Kidney capillary endothelial cell (primary cell): Measurements from ENCODE around the gene CD200R1L.
"Not testable (repeated sequence)": the region's sequence is repeated elsewhere in the genome, so short reads cannot be mapped to it uniquely, and the experiment has no call there.

ENCODE experiments used
- DNase-seq: peaks from one replicate; pipeline ENCODE4 v3.0.0-alpha.2; 2018; ENCODE audit warnings: low spot score

Gene CD200R1L, protein sequence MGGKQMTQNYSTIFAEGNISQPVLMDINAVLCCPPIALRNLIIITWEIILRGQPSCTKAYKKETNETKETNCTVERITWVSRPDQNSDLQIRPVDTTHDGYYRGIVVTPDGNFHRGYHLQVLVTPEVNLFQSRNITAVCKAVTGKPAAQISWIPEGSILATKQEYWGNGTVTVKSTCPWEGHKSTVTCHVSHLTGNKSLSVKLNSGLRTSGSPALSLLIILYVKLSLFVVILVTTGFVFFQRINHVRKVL

DNA sequence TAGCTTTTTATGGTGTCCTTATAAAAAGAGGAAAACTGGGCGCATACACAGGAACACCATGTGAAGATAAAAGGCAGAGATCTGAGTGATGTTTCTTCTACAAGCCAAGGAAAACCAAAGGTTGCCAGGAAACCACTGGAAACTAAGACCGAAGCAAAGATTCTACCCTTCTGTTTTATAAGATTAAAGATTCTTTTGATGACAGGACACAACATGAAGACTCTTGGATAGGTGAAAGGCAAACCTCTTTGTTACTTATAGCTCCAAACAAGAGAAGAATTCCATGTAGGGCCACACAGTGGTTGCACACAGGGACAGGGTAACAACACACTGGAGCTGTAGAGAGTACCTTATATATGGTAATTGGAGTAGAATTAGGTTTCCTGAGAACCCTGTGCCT is at the start of gene CD200R1L:
Gene CD200R1L (minus strand): TSS at position 101 of the 400 bp plus-strand sequence. CDS start 17,497 bp downstream, outside the sequence.
- no peak for DNase-seq

GRCh38 chr3:112894258-112894657 is 47.6 kb upstream of the CD200R1L start:
- no peak for DNase-seq

GRCh38 chr3:112889357-112889756 is 42.7 kb upstream of the CD200R1L start:
- DNase-seq: no peak

DNA sequence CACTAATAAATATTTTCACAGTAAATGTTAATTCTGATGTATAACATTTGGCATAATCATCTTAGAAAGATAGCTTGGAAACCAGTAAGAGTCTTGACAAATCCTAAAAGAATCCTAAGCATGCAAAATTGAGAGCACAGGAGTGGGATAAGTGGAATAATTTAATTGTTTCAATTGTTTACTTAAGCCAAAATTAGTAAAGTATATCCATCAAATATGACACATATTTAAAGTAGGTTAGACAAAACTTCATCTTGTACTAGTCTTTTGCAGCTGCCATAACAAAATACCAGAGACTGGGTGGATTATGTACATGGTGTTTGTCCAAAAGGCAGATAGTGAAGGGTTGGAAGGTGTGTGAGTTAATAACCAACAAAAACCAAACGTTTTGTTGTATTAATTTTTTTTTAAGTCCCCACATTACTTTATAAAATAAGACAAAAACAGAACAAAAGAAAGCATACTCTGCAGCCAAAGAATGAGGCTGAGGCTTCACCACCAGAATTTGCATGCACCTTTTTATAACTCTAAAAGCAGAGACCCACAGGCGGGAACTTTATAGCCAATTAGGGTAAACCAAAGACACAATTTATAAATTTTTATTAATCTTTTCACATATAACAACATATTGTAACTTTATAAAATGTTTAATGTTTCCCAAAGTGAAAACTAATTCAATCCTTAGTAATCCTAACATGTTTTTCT is 41.9 kb upstream of the CD200R1L start:
- no peak for DNase-seq

DNA sequence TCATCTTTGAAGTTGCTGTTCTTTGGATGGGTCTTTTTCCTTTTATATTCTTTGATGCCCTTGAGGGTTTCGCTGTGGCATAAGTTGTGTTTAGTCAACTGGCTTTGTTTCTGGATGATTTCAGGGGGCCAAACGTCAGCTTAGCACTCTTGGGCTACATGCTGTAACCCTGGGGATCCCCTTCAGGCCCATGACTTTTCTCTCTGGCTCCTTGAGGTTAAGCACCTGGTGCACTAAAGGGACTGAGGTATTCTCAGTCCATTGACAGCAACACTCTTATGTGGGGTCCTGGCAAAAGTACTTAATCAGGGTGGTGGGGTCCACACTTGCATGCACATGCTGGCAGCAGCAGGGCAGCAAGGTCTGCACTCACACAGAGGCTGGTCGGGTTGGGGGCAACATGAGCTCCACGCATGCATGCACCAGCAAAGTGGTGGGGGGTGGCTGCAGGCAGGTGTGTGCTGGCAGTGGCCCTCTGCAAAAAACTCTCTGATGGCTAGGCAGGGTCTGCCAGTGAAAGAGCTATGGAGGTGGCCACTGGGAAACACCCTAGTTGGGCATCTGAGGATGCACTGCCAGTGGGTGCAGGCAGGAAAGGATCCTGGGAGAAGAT is 38.1 kb upstream of the CD200R1L start:
- no peak for DNase-seq

- no peak for DNase-seq
Observed at GRCh38 chr3:112881891-112882290, 35.2 kb upstream of the CD200R1L start.

DNA sequence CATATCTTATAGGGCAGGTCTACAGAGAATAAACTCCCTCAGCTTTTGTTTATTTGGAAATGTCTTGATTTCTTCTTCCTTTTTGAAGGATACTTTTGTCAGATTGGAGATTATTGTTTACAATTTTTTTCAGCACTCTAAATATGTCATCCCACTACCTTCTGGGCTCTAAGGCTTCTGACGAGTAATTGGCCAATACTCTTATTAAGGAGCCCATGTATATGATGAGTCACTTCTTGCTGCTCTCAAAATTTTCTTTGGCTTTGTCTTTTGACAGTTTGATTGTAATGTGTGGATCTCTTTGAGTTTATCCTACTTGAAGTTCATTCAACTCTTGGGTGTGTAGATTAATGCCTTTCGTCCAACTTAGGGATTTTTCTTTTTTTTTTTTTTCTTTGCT is 28.9 kb upstream of the CD200R1L start:
- DNase-seq: no peak

- no peak for DNase-seq
Observed at GRCh38 chr3:112874725-112875124, 28.1 kb upstream of the CD200R1L start.

DNA sequence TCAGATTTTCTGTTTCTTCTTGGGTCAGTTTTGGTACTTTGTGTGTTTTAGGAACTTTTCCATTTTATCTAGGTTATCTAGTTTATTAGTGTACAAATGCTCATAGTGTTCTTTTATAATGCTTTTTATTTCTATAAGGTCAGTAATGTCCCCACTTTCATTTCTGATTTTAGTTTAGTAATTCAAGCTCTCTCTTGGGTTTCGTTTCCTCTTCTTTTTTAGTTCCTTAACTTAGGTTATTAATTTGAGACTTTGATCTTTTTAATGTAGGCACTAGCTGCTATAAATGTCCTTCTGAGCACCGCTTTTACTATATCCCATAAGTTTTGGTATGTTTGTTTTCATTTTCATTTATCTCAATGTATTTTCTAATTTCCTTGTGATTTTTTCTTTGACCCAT is 27.0 kb upstream of the CD200R1L start:
- DNase-seq: no peak

- no peak for DNase-seq
Observed at GRCh38 chr3:112871735-112872134, 25.1 kb upstream of the CD200R1L start.

DNA sequence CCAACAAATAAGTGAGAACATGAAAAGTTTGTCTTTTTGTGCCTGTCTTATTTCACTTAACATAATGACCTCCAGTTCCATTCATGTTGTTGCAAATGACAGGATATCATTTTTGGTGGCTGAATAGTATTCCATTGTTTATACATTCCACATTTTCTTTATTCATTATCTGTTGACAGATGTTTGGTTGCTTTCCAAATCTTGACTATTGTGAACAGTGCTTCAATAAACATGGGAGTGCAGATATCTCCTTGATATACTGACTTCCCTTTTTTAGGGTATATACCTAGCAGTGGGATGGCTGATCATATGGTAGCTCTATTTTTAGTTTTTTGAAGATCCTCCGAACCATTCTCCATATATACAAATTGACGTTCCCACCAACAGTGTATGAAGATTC is 19.1 kb upstream of the CD200R1L start:
- DNase-seq: no peak

- no peak for DNase-seq
Observed at GRCh38 chr3:112860898-112861297, 14.2 kb upstream of the CD200R1L start.

- DNase-seq: no peak
Observed at GRCh38 chr3:112858410-112859069, 11.9 kb upstream of the CD200R1L start.

DNA sequence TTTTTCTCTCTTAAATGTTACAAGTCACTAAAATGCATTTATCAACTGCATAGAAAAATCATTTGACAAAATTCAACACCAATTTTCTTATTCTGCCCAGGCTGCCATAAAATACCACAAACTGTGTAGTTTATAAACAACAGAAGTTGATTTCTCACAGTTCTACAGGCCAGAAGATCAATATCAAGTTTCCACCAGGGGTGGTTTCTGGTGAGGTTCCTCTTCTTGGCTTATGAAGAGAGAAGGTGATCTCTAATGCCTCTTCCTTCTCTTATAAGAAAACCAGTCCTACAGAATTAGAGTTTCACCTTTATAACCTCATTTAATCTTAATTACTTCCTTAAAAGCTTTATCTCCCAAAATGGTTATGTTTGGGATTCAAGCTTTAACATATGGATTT is 10.9 kb upstream of the CD200R1L start:
- DNase-seq: no peak

DNA sequence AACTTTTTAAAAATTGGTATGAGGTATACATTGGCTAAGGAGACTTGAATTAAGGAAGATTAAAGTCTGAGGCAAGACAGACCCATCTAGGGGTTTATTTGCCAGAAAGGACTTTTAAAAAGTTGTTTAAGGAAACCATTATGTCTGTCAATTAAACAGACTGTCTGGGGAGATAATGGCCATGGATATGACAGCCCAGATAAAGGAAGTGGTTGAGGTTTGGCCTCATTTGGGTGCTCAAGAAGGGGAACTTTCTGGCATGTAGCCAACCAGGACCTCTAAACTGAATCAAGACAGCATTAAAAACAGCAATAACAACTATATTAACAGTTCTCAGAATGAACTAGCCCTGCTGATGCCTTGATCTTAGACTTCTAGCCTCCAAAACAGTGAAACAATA is 9.9 kb upstream of the CD200R1L start:
- DNase-seq: no peak

DNA sequence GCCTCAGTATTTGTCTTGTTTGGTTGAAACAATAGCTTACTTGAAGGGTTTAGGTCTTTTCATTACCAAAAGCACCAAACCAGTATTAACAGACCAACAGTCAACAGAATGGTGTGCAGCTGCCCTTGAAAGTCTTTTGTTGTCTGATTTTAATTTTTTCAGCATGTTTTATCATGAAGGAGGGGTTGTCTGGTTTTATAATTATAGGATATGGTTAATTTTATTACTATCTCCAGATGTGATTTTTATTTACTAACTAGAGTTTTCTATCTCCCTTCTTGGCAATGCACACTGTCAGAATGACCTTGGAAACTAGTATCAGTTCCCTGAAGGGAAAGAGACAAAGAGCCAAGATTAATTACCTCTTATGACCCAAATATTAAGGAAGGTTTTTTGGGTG is 9.2 kb upstream of the CD200R1L start:
- no peak for DNase-seq

DNA sequence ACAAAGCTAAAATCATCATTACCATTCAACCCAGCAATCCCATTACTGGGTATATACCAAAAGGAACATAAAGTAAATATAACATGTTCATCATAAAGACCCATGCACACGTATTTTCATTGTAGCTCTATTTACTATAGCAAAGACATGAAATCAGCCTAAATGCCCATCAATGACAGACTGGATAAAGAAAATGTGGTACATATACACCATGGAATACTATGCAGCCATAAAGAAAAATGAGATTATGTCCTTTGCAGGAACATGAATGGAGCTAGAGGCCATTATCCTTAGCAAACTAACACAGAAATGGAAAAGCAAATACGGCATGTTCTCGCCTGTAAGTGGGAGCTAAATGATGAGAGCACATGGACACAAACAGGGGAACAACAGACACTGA is 8.4 kb upstream of the CD200R1L start:
- DNase-seq: not testable (repeated sequence)

GRCh38 chr3:112848196-112848595 is 1.5 kb upstream of the CD200R1L start:
- no peak for DNase-seq

DNA sequence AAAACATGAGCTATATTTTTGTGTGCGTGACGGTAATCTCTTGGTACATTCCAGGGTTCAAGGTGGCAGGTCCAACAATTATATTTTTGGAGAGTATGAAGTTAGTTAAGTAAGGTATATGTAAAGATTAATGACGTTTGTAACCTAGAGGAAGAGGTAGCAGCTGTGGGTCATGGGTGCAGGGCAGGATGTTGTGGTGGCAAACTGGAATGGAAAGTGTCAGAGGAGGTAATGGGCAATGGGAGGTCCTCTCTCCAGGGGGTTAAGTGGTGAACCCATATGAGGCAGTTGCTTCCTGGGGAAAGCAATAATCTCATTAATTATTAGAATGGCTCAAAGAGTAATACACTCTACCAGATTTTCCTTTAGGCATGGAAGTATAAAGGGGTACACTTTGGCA is 1.0 kb upstream of the CD200R1L start:
- DNase-seq: no peak

DNA sequence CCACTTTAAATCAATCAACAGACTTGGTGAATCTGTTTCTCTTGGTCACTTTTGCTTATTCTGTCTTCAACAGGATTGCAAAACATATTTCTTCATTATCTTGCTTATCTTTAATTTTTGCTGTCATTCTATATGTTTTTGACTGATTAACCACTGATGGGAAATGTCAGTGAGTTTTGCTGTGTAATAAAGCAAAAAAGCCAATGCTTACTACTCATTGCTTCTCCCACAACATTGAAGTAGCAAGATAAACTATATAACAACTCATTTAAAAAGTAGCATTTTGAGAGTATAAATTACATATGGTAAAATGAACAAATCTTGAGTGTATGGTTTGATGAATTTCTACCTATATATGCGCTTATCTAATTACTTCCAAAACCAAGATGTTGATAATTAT is 892 bp downstream of the CD200R1L start:
- no peak for DNase-seq

- no peak for DNase-seq
Observed at GRCh38 chr3:112829046-112829445, 17.6 kb downstream of the CD200R1L start.

DNA sequence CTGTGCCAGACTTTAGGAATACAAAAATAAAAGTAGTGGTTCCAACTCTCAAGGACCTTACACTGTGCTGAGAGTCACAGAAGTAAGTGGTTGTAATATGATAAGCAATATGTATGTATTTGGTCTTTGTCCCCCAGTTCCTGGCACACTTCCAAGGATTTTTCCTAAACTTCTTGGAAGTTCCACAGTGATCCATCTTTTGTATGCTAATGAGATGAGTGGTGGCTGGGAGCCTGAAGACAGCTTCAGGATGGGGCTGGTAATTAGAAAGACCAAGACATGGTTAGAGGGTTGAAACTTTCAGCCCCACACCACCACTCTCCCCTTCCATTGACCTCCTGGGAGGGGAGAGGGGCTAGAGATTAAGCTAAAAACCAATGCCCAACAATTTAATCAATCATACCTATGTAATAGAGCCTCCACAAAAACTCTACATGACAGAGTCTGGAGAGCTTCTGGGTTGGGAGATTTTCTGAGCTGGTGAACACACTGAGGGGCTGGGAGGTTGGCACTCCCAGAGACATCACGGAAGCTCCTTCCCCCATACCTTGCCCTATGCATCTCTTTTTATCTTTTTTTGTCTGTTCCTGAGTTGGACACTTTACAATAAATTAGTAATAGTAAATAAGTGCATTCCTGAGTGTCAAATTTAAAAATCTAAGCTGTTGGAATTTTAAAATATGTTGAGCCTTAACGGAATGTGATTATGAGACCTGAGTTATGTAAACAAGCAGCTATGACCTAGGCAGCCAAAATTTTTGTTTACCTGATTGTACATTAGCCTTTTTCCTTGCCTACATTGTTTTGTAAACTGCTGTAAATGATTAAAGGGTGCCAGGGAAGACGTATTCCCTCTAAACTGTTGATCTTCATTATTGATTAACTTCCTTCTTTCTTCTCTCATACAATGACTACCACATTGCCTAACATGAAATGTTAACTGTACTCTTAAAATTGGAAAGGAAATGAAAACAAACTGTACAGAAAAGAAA is 24.3 kb downstream of the CD200R1L start:
- DNase-seq: no peak
